ENCODE data around the gene OMP. TPM values are rescaled to one million over a fixed set of nuclear protein-coding genes. Genes with fewer than 3 reads are reported as not detected.
A peak's percentile ranks its signal among the peaks of the same experiment; 100 is the strongest.

Gene OMP
- total RNA-seq, 4 donors from 2014 or later: 1.0 to 2.1 TPM; not detected in 2

- peak in 1 of 2 donors; percentile 47 for DNase-seq
- Histone ChIP-seq H3K27me3 (no peaks in the 10 kb centered on the region), H3K4me3 (no peak overlapping the region), H3K4me1 (no peaks in the 10 kb centered on the region), H3K27ac (peak overlapping the region; percentile 3 to 54), H3K36me3 (no peaks in the 10 kb centered on the region), H3K9me3 (no peaks in the 10 kb centered on the region)
- intact Hi-C loops (cut with DNase I; ENCODE audit: low total_unique reads): no loop called here
- TF ChIP-seq POLR2A (IDR thresholded peaks at IDR 0.05): no peak
- no peak for TF ChIP-seq CTCF (IDR thresholded peaks at IDR 0.05)
These were observed 19.6 kb upstream of the OMP start for GRCh38 chr11:77082838-77083565.

- Histone ChIP-seq H3K4me3 (no peak overlapping the region), H3K27ac (peak overlapping the region in 1 of 2 donors; percentile 54), H3K36me3 (no peaks in the 10 kb centered on the region), H3K4me1 (no peaks in the 10 kb centered on the region), H3K27me3 (no peaks in the 10 kb centered on the region), H3K9me3 (no peaks in the 10 kb centered on the region)
- DNase-seq: peak in 1 of 2 donors; percentile 10
- intact Hi-C loops (cut with DNase I; ENCODE audit: low total_unique reads): no loop called here
- TF ChIP-seq POLR2A (IDR thresholded peaks at IDR 0.05) (no peak), CTCF (IDR thresholded peaks at IDR 0.05) (no peak)
These were observed 18.9 kb upstream of the OMP start for GRCh38 chr11:77083566-77084245.

- Histone ChIP-seq H3K27ac (no peak overlapping the region), H3K4me3 (no peak overlapping the region), H3K4me1 (no peaks in the 10 kb centered on the region), H3K9me3 (no peaks in the 10 kb centered on the region), H3K27me3 (no peaks in the 10 kb centered on the region), H3K36me3 (no peaks in the 10 kb centered on the region)
- DNase-seq: peak in 1 of 2 donors; percentile 13
- TF ChIP-seq POLR2A (IDR thresholded peaks at IDR 0.05) (no peak), CTCF (IDR thresholded peaks at IDR 0.05) (no peak)
- intact Hi-C loops (cut with DNase I; ENCODE audit: low total_unique reads): no loop called here
These were observed 18.0 kb upstream of the OMP start for GRCh38 chr11:77084581-77085191.

- no peaks in the 10 kb centered on the region for H3K9me3 ChIP-seq
- TF ChIP-seq POLR2A (IDR thresholded peaks at IDR 0.05) (no peak), CTCF (IDR thresholded peaks at IDR 0.05) (no peak)
- H3K36me3 ChIP-seq: no peaks in the 10 kb centered on the region
- H3K27me3 ChIP-seq: no peaks in the 10 kb centered on the region
- no peak overlapping the region for H3K4me3 ChIP-seq
- intact Hi-C loops (cut with DNase I; ENCODE audit: low total_unique reads): no loop called here
- H3K27ac ChIP-seq: no peak overlapping the region
- no peaks in the 10 kb centered on the region for H3K4me1 ChIP-seq
- DNase-seq: peak in 1 of 2 donors; percentile 8
These were observed 17.0 kb upstream of the OMP start for GRCh38 chr11:77085652-77086051.

All from uterus (tissue), 4 donors.